A549 (cell line): Measurements from ENCODE around the gene PRKCE.

Experiments
- CTCF ChIP-seq: fragments of >200 bp; sonication (Bioruptor Twin); formaldehyde crosslinking; IDR thresholded peaks from 3 replicates; pipeline ENCODE4 v1.5.1; 2016
- EP300 ChIP-seq, 2 experiments: fragments of >200 bp; sonication (Bioruptor Twin); formaldehyde crosslinking; IDR thresholded peaks; 2 replicates in 1 of 2; 3 replicates in 1 of 2; pipeline ENCODE4 v1.6.1; 2016 to 2017
- MAX ChIP-seq: IDR thresholded peaks from 2 replicates; pipeline ENCODE4 v1.6.1; 2012
- PBX3 ChIP-seq: IDR thresholded peaks from 2 replicates; pipeline ENCODE4 v1.6.1; 2012
- USF2 ChIP-seq: fragments of 450-650 bp; IDR thresholded peaks from 2 replicates; pipeline ENCODE4 v1.6.1; 2014; ENCODE audit warnings: antibody characterized with exemption

GRCh38 chr2:45921921-45922320 is 270.4 kb downstream of the PRKCE start:
- TF ChIP-seq PBX3 (no peak), MAX (no peak), USF2 (no peak), CTCF (no peak), EP300 (IDR thresholded peaks at IDR 0.05) (no peak)
